ENCODE data around the gene CKM.
"Not testable (repeated sequence)": the region's sequence is repeated elsewhere in the genome, so short reads cannot be mapped to it uniquely, and the experiment has no call there.

Gene CKM

DNA sequence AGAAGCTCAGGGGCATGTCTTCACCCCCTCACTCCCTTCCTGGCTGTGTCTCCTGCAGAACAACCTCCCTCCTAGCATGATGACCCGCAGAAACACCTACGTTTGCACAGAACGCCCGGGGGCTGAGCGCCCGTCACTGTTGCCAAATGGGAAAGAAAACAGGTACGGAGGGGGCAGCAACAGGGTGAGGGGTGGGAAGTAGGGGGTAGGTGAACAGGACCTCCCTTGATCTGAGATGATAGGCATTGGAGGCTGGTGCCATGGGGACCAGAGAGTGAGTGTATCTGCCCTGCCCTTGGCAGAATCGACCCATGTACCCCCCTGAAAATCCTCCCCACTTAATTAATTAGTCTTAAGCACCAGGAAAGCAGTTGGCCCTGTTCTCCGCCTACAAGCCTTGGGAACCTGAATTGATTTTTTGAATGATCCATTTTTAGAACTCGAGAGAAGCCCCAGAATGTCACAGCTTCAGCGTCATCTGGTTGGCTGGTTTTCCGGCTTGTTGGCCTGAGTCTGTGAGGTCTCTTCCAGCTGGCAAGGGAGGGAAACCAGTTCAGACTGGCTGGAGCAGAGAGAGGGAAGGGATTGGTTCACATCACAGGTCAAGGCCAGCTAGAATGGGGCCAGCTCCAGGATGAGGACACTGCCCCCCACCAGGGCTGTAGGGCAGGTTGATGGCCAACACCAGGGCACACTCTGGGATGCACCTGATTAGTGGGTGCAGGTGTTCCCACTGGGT lies 28.2 kb downstream of the CKM start:
- Mint-ChIP-seq H3K4me1 (peaks cover 5% of the 10 kb centered on the region), H3K27ac (peak overlapping the region; percentile 23), H3K9me3 (no peaks in the 10 kb centered on the region), H3K4me3 (no peak overlapping the region), H3K27me3 (no peaks in the 10 kb centered on the region), H3K36me3 (peaks cover 27% of the 10 kb centered on the region)

DNA sequence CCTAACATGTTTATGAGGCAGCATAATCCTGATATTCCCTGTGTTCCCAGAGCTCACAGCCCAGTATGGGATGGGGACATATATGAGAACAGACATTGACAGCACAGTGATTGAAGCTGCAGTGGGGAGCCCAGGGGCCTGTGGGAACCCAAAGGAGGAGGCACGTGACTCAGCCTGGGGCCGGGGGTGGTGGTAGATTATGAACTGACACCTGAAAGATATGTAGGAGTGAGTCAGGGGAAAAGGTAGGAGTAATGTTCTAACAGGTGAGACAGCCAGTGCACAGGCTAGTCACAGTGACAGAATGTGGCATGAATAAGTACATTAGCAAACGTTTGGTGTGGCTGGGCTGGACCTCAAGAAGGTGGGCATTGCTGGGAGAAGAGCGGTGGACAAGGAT lies 29.0 kb downstream of the CKM start:
- Mint-ChIP-seq H3K4me1 (peaks cover 5% of the 10 kb centered on the region), H3K9me3 (no peaks in the 10 kb centered on the region), H3K4me3 (no peak overlapping the region), H3K27ac (no peak overlapping the region), H3K36me3 (peaks cover 27% of the 10 kb centered on the region), H3K27me3 (no peaks in the 10 kb centered on the region)

DNA sequence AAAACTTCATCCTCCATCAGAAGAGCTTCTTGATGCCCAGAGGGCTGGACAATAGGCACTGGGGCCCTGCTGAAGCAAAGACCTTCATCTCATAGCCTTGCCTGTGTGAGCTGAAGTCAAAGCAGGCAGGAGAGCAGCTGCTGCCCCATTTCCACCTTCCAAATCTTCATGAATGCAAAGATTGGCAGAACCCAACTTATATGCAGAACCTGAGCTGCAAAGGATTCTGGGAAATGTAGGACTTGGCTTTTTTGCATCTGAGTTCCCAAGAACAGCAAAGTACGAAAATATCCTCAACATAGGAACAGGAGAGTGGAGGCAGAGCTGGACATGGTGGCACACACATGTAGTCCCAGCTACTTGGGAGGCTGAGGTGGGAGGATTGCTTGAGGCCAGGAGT lies 30.8 kb downstream of the CKM start:
- H3K27me3 Mint-ChIP-seq = no peaks in the 10 kb centered on the region
- no peak overlapping the region for H3K27ac Mint-ChIP-seq
- H3K4me3 Mint-ChIP-seq = no peak overlapping the region
- peaks cover 27% of the 10 kb centered on the region for H3K36me3 Mint-ChIP-seq
- H3K9me3 Mint-ChIP-seq = no peaks in the 10 kb centered on the region
- H3K4me1 Mint-ChIP-seq = peaks cover 5% of the 10 kb centered on the region

DNA sequence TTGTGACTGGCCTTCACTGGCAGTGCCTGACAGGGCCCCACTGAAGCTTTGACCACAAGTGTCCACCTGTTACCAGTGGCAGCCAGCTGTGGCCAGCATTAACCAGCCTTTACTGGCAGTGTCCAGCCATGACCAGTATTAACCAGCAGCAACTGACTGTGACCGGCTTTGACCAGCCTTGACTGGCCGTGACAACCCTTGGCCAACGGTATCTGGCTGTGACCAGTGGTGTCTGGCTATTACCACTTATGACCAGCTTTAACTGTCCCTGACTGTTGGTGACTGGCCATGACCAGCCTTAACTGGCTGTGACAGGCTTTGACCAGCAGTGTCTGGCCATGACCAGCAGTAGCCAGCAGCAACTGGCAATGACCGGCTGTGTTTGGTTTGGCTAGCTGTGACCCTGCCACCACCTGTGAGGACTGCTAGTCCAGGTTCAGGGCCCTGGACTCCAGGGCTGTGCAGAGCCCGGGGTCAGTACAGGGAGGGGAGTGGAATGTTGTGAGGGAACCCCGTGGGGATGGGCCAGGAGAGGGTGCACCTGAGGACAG lies 32.2 kb downstream of the CKM start:
- Mint-ChIP-seq H3K27ac (no peak overlapping the region), H3K9me3 (no peaks in the 10 kb centered on the region), H3K27me3 (no peaks in the 10 kb centered on the region), H3K4me3 (no peak overlapping the region), H3K4me1 (peaks cover 5% of the 10 kb centered on the region), H3K36me3 (peaks cover 26% of the 10 kb centered on the region)

DNA sequence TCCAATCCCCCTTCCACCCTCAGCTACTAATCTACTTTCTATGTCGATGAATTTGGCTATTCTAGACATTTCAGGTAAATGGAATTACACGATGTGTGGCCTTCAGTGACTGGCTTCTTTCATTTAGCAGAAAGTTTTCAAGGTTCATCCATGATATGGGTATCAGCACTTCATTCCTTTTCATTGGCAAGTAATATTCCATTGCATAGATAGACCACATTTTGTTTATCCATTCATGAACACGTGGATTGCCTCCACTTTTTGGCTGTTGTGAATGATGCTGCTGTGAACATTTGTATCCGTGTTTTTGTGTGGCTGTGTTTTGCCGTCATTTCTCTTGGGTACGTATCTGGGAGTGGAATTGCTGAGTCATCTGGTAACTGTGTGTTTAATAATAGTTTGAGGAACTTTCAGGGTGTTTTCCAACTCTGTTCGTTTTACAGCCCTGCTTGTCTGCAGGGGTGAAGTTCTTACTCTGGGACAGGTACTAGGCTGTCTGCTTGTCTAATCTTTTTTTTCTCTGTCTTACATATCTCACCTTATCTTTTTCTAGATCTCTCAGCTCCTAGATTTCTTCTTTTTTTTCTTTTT lies 39.1 kb downstream of the CKM start:
- H3K9me3 Mint-ChIP-seq = no peaks in the 10 kb centered on the region
- H3K36me3 Mint-ChIP-seq = peaks cover 19% of the 10 kb centered on the region
- no peaks in the 10 kb centered on the region for H3K4me1 Mint-ChIP-seq
- H3K27me3 Mint-ChIP-seq = no peaks in the 10 kb centered on the region
- H3K4me3 Mint-ChIP-seq = no peak overlapping the region
- no peak overlapping the region for H3K27ac Mint-ChIP-seq

DNA sequence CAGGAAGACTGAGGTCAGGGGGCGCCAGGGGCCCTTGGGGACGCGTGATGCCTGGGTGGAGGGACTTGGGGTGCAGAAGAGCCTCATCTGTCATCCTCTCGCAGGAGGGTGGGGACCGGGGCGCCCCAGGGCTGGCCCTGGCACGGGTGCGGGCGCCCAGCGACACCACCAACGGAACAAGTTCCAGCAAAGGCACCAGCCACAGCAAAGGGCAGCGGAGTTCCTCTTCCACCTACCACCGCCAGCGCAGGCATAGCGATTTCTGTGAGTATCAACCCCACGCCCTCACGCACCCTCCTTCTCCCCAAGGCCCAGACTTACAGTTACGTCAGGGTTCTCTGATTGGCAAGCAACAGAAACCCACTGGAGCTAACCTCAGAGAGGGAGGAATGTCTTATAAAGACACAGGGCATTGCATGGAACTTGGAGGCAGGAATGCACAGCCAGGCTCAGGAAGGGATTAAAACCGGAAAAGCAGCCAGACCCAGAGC lies 42.2 kb downstream of the CKM start:
- Mint-ChIP-seq H3K4me1 (no peaks in the 10 kb centered on the region), H3K27ac (no peak overlapping the region), H3K9me3 (no peaks in the 10 kb centered on the region), H3K27me3 (no peaks in the 10 kb centered on the region), H3K4me3 (no peak overlapping the region), H3K36me3 (peaks cover 15% of the 10 kb centered on the region)

DNA sequence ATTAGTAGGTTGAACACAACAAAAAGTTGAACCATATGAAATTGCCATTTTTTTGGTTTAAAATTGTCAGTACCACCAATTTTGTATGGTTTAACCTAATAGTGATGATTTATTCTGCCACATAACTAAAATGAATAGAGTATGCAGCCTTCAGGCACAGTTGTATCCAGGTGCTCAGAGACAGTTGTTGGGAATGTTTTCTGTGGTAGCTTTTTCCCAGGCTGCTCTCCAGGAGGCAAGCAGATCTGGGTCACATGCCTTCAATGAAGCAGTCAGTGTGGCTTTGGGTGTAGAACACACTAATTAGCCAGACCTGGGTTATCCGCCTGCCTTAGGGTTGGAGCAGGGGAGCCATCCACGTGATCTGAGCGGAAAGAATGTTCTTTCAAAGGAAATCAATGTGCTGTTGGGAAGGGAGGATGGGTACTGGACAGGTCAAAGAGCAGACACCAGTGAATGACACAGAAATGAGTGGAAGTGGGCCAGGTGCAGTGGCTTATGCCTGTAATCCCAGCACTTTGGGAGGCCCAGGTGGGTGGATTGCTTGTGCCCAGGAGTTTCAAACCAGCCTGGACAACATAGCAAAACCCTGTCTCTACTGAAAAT lies 43.0 kb downstream of the CKM start:
- no peaks in the 10 kb centered on the region for H3K9me3 Mint-ChIP-seq
- H3K27ac Mint-ChIP-seq = no peak overlapping the region
- H3K4me3 Mint-ChIP-seq = no peak overlapping the region
- peaks cover 13% of the 10 kb centered on the region for H3K36me3 Mint-ChIP-seq
- H3K27me3 Mint-ChIP-seq = no peaks in the 10 kb centered on the region
- no peaks in the 10 kb centered on the region for H3K4me1 Mint-ChIP-seq

DNA sequence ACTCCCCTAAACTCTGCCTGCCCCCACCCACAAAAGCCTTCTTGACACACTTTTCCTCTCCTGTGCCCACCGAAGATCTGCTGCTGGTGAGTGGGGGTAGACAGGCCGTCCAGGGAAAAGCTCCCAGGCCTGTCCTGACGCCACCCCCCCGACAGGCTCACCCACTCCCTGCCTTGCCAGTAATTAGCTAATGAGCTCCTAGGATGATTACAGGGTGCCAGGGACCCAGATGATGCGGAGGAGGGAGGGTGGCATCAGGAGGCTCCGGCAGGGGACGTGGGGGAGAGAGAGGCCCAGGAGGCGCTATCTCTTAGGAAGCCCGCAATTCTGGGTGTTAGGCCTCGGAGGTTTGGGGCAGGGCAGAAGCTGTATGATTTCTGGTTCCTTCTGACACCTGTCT lies 44.6 kb downstream of the CKM start:
- no peak overlapping the region for H3K4me3 Mint-ChIP-seq
- peaks cover 12% of the 10 kb centered on the region for H3K36me3 Mint-ChIP-seq
- H3K9me3 Mint-ChIP-seq = no peaks in the 10 kb centered on the region
- H3K27ac Mint-ChIP-seq = no peak overlapping the region
- no peaks in the 10 kb centered on the region for H3K4me1 Mint-ChIP-seq
- no peaks in the 10 kb centered on the region for H3K27me3 Mint-ChIP-seq

DNA sequence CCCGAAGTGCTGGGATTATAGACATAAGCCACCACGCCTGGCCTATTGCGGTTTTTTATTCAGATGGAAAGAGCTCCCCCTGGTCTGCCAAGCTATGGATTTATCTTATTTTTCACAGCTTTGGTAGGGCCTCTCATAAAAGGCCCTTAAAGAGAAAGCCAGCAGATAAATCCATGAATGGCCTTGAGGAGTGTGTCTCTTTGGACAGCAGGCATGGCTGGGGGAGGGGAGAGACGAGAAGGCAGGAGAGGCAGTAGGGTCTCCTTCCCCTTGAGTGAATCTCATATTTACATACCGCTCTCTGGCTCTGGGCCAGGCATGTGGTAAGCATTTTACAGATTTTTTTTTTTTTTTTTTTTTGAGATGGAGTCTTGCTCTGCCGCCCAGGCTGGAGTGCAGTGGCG lies 46.4 kb downstream of the CKM start:
- no peaks in the 10 kb centered on the region for H3K27me3 Mint-ChIP-seq
- no peaks in the 10 kb centered on the region for H3K4me1 Mint-ChIP-seq
- H3K4me3 Mint-ChIP-seq = no peak overlapping the region
- H3K36me3 Mint-ChIP-seq = peaks cover 15% of the 10 kb centered on the region
- H3K9me3 Mint-ChIP-seq = no peaks in the 10 kb centered on the region
- no peak overlapping the region for H3K27ac Mint-ChIP-seq

DNA sequence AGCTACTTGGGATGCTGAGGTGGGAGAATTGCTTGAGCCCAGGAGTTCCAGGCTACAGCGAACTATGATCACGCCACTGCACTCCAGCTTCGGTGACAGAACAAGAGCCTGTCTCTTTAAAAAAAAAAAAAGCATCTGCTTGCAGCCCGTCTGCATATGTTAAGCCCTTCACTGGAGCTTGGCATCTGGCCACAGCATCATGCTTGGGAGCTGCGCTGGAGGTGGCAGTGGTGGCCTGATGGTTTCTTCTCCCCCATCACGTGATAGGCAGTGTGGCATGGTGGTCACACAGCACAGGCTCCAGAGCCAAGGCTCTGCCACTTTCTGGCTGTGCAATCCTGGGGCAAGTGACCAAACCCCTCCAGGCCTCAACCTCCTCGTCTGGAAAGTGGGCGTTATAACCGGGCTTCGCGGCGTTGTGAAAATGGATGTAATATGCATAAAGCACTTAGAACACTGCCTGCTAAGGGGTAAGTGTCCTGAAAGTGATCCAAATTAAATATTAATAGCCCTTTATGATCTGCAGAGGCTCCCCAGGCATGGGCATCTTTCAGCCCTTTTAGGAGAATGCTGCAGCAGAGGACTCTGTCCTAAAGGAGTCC lies 47.2 kb downstream of the CKM start:
- no peak overlapping the region for H3K27ac Mint-ChIP-seq
- no peaks in the 10 kb centered on the region for H3K27me3 Mint-ChIP-seq
- H3K36me3 Mint-ChIP-seq = peaks cover 15% of the 10 kb centered on the region
- no peaks in the 10 kb centered on the region for H3K9me3 Mint-ChIP-seq
- H3K4me3 Mint-ChIP-seq = no peak overlapping the region
- no peaks in the 10 kb centered on the region for H3K4me1 Mint-ChIP-seq

DNA sequence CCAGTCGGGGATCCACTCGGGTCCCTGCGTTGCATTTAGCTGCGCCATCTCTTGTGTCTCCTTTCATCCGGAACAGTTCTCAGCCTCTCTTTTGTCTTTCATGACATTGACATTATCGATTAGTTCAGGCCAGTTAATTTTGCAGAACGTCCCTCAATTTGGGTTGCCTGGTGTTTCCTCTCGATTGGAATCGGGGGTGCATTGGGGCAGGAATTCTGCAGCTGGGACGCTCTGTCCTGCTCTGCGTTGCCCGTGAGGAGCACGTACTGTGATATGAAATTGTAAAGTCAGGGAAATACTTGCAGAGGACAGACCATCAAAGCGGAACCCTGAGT lies 49.2 kb downstream of the CKM start:
- H3K9me3 Mint-ChIP-seq = no peaks in the 10 kb centered on the region
- H3K4me3 Mint-ChIP-seq = no peak overlapping the region
- H3K36me3 Mint-ChIP-seq = peaks cover 10% of the 10 kb centered on the region
- H3K27me3 Mint-ChIP-seq = no peaks in the 10 kb centered on the region
- no peak overlapping the region for H3K27ac Mint-ChIP-seq
- no peaks in the 10 kb centered on the region for H3K4me1 Mint-ChIP-seq

DNA sequence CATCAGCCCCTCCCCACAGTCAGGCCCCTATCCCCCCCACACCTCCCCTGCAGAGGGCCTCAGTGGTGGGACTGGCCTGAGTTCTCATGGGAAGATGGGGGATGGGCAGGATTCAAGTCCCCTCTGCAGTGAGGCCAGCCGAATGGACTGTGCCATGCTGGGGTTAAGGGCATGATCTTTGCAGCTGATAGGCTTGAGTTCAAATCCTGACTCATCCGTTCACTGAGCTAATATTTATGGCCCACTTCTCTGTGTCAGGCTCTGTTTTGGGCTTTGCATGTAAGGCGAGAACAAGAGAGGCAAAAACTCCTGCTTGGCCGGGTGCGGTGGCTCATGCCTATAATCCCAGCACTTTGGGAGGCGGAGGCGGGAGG lies 51.0 kb downstream of the CKM start:
- Mint-ChIP-seq H3K4me1 (no peaks in the 10 kb centered on the region), H3K27ac (no peak overlapping the region), H3K4me3 (no peak overlapping the region), H3K27me3 (no peaks in the 10 kb centered on the region), H3K36me3 (peaks cover 10% of the 10 kb centered on the region), H3K9me3 (no peaks in the 10 kb centered on the region)

DNA sequence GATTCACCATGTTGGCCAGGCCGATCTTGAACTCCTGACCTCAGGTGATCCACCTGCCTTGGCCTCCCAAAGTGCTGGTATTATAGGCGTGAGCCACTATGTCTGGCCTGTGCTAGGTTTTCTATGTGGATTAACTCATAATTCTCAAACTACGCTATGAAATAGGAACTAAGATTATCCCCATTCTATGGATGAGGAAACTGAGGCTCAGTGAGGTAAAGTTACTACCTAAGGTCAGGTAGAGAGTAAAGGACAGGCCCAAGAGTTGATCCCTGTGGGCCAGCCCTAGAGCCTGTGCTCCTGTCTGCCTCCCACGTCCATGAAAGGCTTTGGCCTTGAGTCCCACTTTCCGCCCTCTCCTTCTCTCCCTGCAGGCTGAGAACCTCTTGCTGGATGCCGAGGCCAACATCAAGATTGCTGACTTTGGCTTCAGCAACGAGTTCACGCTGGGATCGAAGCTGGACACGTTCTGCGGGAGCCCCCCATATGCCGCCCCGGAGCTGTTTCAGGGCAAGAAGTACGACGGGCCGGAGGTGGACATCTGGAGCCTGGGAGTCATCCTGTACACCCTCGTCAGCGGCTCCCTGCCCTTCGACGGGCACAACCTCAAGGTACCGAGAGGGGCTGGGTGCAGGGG lies 51.5 kb downstream of the CKM start:
- Mint-ChIP-seq H3K27me3 (no peaks in the 10 kb centered on the region), H3K36me3 (peaks cover 10% of the 10 kb centered on the region), H3K4me1 (no peaks in the 10 kb centered on the region), H3K27ac (no peak overlapping the region), H3K9me3 (no peaks in the 10 kb centered on the region), H3K4me3 (no peak overlapping the region)

DNA sequence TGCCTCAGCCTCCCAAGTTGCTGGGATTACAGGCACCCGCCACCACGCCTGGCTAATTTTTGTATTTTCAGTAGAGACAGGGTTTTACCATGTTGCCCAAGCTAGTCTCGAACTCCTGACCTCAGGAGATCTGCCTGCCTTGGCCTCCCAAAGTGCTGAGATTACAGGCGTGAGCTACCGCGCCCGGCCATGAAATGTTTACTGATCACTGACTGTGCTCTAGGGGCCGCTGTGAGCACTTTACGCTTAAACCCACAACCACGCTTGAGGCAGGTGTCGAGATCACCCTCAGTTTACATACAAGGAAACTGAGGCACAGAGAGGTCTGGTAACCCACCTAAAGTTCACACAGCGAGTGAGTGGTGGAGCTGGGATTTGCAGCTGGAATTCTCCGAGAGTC lies 52.7 kb downstream of the CKM start:
- not testable (repeated sequence) for H3K9me3 Mint-ChIP-seq, H3K4me1 Mint-ChIP-seq, H3K4me3 Mint-ChIP-seq, H3K27me3 Mint-ChIP-seq, H3K27ac Mint-ChIP-seq
- peaks cover 10% of the 10 kb centered on the region for H3K36me3 Mint-ChIP-seq

DNA sequence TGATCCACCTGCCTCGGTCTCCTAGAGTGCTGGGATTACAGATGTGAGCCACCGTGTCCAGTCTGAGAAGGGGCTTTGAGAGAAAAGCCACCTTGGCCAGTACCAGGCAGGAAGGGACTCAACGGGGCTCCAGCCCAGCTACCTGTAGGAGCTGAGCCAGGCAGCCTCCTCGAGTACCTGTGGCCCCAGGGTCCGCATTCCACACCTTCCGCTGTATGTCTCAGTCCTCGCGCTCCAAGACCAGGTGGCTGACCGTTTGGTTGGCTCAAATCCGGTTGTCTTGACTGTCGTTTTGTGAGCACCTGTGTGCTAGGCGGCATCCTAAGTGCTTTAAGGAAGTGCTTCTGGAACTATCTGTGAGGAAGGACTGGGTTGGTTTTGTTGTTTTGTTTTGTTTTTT lies 55.4 kb downstream of the CKM start:
- Mint-ChIP-seq H3K9me3 (no peaks in the 10 kb centered on the region), H3K27me3 (no peaks in the 10 kb centered on the region), H3K36me3 (peaks cover 4% of the 10 kb centered on the region), H3K4me1 (no peaks in the 10 kb centered on the region), H3K27ac (no peak overlapping the region), H3K4me3 (no peak overlapping the region)

DNA sequence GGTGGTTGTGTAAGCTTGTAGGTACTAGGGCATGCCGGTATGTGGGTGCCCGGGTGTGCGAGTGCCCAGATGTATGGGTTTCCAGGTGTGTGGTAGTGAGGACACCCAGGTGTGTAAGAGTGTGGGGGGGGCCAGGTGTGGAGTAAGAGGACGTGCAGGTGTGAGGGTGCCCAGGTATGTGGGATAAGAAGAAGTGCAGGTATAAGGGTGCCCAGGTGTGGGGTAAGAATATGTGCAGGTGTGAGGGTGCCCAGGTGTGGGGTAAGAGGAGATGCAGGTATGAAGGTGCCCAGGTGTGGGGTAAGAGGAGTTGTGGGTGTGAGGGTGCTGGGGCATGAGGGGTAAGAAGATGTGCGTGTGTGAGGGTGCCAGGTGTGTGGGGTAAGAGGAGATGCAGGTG lies 57.3 kb downstream of the CKM start:
- no peaks in the 10 kb centered on the region for H3K9me3 Mint-ChIP-seq
- no peaks in the 10 kb centered on the region for H3K27me3 Mint-ChIP-seq
- no peak overlapping the region for H3K4me3 Mint-ChIP-seq
- no peaks in the 10 kb centered on the region for H3K36me3 Mint-ChIP-seq
- no peaks in the 10 kb centered on the region for H3K4me1 Mint-ChIP-seq
- no peak overlapping the region for H3K27ac Mint-ChIP-seq

Measured in activated naive CD4-positive, alpha-beta T cell treated with anti-CD3 and anti-CD28 coated beads, Interleukin-2, amount 50 U/mL, for 24 hours (primary cell).